HG02970 (cell line): ENCODE data around the gene CDK4.
A peak's percentile ranks its signal among the peaks of the same experiment; 100 is the strongest.

Source experiments
- ATAC-seq: cut with Tn5 transposase; IDR thresholded peaks from one replicate; pipeline ENCODE4 v1.9.1; 2021; ENCODE audit warnings: mild to moderate bottlenecking, moderate library complexity, moderate number of reproducible peaks; ENCODE audit not compliant: unreplicated experiment, low FRiP score

CDK4 gene

DNA sequence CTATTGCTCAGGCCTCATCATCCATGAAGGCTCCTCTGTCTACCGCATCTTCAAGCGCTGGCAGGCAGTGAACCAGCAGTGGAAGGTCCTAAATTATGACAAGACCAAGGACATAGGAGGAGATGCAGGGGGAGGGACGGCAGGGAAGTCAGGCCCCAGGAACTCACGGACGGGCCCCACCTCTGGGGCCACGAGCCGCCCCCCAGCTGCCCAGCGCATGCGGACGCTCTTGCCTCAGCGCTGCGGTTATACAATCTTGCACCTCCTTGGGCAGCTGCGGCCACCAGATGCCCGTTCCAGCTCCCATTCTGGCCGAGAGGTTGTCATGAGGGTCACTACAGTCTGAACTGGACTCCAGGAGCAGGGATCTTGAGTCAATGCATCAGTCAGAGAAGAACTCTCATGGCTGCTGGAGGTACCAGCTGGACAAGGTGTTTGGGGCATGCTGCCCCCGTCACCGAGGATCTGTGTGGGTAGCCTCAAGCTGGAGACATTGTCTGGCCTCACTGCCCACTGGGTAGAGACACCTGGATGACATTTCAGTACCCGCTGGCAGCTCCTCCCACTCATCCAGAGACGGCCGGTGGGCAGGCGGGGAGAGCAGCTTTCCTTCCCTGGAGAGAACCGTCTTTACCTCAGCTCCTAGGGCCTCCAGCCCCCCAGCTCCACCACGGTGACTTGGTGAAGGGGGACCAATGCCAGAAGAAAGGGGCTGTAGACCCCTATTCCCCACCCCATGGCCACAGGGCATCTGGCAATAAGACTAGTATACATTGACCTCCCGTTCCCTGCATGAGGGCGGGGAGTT, 6.6 kb upstream of the CDK4 start:
- no peak for ATAC-seq

- ATAC-seq = no peak
Observed at GRCh38 chr12:57757771-57758170, 5.7 kb upstream of the CDK4 start.

DNA sequence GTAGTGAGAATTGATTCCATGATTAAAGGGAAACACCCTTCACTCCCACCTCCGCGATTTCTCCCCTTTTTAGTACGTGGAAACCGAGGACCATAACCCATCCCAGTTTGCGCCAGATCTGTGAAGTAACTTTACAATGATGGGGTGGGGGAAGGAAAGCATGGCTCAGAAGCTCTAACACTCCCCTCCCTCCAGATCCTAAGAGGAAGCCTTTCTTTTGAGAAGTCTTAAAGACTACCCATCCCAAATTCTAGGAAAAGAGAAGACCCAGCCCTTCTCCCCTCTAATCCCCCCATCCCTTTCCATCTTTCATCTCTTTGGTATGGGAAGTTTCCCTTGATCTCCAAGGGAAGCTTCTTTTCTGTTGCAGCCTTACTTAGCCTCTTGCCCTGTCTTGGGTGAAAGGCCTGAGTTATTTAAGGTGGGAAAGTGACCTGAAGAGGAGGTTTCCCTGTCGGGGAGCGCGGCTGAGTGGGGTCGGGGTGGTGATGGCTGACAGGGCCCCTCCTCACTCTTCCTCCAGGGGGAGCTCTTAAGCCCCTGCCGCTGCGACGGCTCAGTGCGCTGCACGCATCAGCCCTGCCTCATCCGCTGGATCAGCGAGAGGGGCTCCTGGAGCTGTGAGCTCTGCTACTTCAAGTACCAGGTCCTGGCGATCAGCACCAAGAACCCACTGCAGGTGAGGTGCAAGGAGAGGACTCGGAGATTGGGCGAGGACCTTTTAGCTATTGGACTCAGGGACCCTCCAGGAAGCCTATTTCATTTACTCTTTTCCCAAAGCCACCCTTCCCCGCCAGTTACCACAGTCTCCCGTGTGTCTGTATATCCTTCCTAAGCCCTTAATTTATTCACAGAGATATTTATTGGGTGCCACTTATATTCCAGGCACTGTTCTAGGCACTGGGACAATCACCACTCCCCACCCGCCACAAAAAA, 4.6 kb upstream of the CDK4 start:
- ATAC-seq = no peak

DNA sequence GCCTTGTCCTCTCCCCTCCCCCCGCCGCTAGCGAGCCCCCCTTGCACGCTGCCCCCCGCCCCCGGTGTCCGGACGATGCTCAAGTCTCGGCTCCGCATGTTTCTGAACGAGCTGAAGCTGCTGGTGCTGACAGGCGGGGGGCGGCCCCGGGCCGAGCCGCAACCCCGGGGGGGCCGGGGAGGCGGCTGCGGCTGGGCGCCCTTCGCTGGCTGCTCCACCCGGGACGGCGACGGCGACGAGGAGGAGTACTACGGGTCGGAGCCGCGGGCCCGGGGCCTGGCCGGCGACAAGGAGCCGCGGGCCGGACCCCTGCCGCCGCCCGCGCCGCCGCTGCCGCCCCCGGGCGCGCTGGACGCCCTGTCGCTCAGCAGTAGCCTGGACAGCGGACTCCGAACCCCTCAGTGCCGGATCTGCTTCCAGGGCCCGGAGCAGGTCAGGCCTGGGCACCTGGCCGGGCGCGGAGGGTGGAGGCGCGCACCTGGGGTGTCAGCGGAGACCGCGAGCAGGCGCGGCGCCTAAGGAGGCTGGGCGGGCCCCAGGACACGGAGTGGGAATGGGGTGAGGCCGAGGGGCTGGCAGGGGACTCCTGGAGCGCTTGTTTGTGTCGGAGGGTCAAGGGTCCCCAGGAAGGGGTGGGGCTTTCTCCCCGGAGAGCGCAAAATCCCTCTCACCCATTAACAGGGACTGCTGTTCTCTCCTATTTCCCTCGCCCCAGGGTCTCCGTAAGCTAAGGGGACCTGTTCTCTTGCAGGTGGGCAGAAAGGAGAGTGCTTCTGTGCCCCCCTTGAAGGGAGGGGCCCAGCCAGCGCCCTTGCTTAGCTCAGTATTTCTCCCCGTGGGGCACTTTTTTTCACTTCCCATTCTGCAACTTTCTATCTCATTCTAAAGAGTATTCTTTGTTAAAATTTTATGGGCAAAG, 3.6 kb upstream of the CDK4 start:
- ATAC-seq = no peak

- ATAC-seq = no peak
Observed at GRCh38 chr12:57755194-57755453, 3.0 kb upstream of the CDK4 start.

DNA sequence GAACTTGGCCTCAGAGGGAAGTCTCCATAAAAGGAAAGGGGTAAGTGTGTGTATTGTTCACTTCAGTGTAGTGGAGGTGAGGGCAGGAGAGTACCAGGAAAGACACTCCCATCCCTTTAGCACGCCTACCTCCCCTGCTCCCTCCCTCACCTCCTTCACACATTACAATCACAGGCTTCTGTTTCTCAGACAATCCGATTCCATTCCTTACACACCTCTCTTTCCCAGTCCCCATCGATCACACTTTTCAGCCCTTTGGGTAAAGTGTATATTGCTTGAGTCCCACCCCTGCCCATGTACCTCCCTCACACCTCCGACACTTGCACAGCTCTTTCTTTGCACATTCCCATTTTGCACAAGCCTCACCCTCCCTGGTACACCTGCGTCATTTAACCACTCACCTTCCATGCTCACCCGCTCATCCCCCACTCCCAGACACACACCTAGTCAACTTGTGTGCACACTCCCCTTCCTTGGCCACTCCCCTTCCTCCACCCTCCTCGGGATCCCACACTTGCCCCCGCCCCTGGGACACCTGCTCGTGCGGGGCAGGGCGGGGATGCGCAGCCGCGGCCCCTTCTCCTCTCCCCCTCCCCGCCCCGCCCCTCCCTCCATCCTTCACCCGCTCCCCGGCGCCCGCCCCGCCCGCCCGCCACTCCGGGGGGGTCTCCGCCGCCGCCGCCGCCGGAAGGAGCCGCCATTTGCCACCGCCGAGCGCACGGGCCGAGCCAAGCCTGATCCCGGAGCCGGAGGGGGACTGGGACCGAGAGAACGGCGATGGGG, 2.5 kb upstream of the CDK4 start, which contains the start of gene MARCHF9:
Gene MARCHF9 (plus strand): TSS at position 693 of the 783 bp plus-strand sequence. CDS start 426 bp downstream, outside the sequence.
- no peak for ATAC-seq

DNA sequence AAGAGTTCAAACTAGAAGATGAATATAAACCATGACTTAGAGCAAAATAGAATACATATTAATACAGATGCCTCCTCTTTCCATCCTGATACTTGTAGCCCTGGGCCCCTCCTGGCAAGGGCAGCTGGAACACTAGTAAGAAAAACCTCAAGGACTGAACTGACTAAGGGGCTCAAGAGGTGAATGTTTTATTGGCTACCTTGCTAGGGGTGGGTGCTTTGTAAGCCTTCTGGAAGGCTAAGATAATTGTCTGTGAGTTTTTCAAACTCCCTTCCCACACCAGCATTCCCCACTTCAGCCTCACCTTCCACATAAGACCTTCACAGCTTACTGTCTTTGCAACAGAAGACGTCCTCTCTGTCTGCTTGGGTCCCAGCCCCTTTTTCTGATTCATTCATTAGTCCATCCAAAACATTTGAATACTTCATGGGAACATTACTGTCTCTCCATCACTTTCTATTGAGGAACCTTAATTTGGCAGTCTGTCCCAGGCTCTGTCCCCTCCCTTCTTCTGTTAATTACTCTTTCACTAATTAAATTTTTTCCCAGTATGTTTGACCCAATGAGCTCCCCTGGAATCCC, 1.7 kb upstream of the CDK4 start:
- no peak for ATAC-seq

GRCh38 chr12:57752668-57753000, 524 bp upstream of the CDK4 start:
- ATAC-seq = no peak

- no peak for ATAC-seq
Observed at GRCh38 chr12:57751432-57751787, 700 bp downstream of the CDK4 start.

DNA sequence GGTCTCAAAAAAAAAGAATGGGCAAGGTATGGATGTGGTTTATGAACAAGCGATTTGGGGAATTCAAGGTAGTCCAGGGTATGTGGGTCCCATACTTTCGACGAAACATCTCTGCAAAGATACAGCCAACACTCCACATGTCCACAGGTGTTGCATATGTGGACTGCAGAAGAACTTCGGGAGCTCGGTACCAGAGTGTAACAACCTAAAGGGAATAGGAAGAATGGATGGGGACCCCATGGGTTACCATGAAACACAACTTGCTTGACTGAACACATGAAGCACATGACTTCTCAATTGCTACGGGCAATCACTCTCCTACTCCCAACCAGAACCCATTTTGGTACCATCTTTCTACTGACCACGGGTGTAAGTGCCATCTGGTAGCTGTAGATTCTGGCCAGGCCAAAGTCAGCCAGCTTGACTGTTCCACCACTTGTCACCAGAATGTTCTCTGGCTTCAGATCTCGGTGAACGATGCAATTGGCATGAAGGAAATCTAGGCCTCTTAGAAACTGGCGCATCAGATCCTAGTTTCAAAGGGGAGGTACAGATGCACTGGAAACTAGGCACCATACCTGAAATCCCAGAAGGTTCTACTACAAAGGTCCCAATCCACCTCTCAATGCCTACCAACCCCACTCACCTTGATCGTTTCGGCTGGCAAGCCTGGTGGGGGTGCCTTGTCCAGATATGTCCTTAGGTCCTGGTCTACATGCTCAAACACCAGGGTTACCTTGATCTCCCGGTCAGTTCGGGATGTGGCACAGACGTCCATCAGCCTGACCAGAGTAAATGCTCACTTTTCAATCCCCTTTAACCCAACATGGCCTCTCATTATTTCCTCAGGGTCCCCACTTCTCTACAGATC, 1.3 kb downstream of the CDK4 start:
- ATAC-seq = no peak

DNA sequence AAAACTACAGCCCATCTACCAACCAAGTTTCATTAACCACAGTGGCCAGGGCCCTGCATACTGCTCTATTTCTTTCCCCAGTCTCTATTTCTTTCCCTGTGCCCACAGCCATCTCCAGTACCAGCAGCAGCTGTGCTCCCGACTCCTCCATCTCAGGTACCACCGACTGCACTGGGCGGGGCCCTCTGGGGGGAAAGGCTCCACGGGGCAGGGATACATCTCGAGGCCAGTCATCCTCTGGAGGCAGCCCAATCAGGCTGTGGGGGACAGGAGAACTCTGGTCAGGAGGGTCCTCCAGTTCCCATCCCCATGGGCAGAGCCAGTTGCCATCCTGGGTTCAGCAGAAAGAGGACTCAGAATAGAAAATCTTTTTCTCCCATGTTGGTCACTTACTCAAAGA, 3.0 kb downstream of the CDK4 start:
- no peak for ATAC-seq

GRCh38 chr12:57746025-57746424, 6.1 kb downstream of the CDK4 start:
- ATAC-seq = no peak

DNA sequence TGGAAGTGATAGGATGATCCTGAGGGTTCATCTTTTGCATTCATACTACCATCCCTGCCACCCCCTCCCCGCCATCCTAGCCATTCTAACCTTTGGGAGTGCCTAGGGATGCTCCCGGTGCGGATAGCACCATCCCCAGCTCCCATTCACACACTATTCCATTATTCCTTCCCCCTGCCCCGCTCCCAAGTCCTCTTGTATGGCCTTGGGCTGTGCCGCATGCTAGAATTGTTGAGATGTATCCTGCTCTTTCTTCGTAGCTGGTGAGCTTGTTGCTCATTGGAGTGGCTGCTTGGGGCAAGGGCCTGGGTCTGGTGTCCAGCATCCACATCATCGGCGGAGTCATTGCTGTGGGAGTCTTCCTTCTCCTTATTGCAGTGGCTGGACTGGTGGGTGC, 6.6 kb downstream of the CDK4 start:
- no peak for ATAC-seq

- ATAC-seq = peak; percentile 84
Observed at GRCh38 chr12:57744777-57745484, 7.2 kb downstream of the CDK4 start, which contains the start of gene TSPAN31. TSS of gene TSPAN31 (plus strand) at chr12:57745039. CDS start at chr12:57745155, 116 bp downstream.

GRCh38 chr12:57744194-57744776, 7.8 kb downstream of the CDK4 start:
- ATAC-seq = peak; percentile 39

- no peak for ATAC-seq
Observed at GRCh38 chr12:57743769-57744168, 8.3 kb downstream of the CDK4 start.

DNA sequence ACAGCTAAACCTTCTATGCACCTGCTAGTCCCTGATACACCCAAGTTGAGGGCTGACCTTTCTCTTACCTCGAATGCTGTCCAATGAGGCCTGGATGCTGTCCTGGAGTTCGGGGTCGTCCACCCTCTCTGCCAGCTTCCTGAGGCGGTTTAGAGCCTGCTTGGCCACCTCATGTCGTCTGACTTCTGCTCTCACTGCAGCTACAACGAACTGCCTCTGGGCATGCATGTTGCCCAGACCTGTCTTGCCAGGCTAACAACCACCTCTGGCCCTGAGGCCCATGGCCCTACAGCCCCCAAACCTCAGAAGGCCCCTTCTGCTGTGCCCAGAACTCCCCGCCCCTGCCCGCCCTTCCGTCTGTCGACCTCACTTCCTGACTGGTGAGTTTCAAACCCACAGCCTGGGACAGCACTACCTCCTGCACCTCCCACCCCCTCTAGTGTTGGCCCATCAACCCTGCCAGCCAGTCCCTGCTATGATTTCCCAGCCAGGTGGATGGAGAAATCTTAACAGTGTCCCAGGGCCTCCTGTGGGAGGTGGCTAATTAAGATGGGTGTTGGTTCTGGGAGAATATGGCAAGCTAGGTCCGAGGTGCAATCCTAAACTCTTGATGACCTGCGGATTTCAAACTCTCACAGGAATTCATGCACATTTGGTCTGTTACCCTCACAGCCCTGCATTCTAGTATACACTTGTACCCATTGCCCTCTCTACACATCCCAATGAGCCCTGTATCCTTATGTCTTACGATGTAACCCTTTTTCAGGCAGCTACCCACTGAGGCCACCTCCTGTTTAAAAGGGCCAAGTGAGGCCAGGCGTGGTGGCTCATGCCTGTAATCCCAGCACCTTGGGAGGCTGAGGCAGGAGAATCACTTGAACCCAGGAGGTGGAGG, 10.0 kb downstream of the CDK4 start:
- peak; percentile 44 for ATAC-seq
